OCI-LY7 (cell line): ENCODE results near the gene SLC6A19. TPM values are rescaled to one million over a fixed set of nuclear protein-coding genes. Genes with fewer than 3 reads are reported as not detected.

Source experiments
- BruUV-seq: library from RNA; stranded (reverse); fragments of 400-500 nt; replicated peaks from 2 replicates; lab custom pipeline; 2021; lab: Mats Ljungman, UMichigan
- CTCF ChIA-PET: fragments of 300-600 bp; sonication (Branson Sonifier 250); formaldehyde crosslinking; loops from one replicate; lab custom pipeline; 2022; ENCODE audit warnings: antibody characterized with exemption; ENCODE audit not compliant: unreplicated experiment; lab: Charles Lee
- POLR2A ChIA-PET: fragments of 300-600 bp; sonication (Branson Sonifier 250); formaldehyde crosslinking; loops from one replicate; lab custom pipeline; 2022; ENCODE audit warnings: antibody characterized with exemption; lab: Charles Lee
- DNase-seq: peaks from one replicate; pipeline ENCODE4 v3.0.0-alpha.2; 2015; ENCODE audit warnings: low spot score
- H2AFZ ChIP-seq: fragments of 200-600 bp; sonication (generic), shearing (Covaris generic); 2 replicates; pipeline ENCODE4 v1.6.1; 2014; ENCODE audit warnings: mild to moderate bottlenecking, antibody characterized with exemption, low read length, moderate library complexity
- H3K27ac ChIP-seq: fragments of 200-600 bp; sonication (generic); 2 replicates; pipeline ENCODE4 v1.5.1; 2014; ENCODE audit warnings: mixed run types, low read depth, mild to moderate bottlenecking, moderate library complexity, low read length, inconsistent platforms; ENCODE audit not compliant: poor library complexity, severe bottlenecking
- H3K36me3 ChIP-seq: fragments of 200-600 bp; sonication (generic); 2 replicates; pipeline ENCODE4 v1.6.1; 2014; ENCODE audit warnings: mild to moderate bottlenecking, antibody characterized with exemption, low read length, moderate library complexity, mixed read lengths; ENCODE audit not compliant: insufficient read depth
- H3K4me1 ChIP-seq: fragments of 200-600 bp; sonication (generic); 2 replicates; pipeline ENCODE4 v1.5.1; 2014; ENCODE audit warnings: mild to moderate bottlenecking, low read length; ENCODE audit not compliant: insufficient read depth, poor library complexity, severe bottlenecking
- H3K4me2 ChIP-seq: fragments of 200-600 bp; sonication (generic); 2 replicates; pipeline ENCODE4 v1.6.1; 2014; ENCODE audit warnings: mild to moderate bottlenecking, low read length
- H3K4me3 ChIP-seq: fragments of 200-600 bp; sonication (generic); 2 replicates; pipeline ENCODE4 v1.5.1; 2014; ENCODE audit warnings: mild to moderate bottlenecking, low read depth, low read length; ENCODE audit not compliant: poor library complexity, severe bottlenecking
- H3K79me2 ChIP-seq: fragments of 200-600 bp; sonication (generic); 2 replicates; pipeline ENCODE4 v1.6.1; 2016; ENCODE audit warnings: low read depth, mild to moderate bottlenecking, low read length, moderate library complexity, mixed read lengths; ENCODE audit not compliant: insufficient read depth
- H3K9me2 ChIP-seq: fragments of 200-600 bp; sonication (generic); 2 replicates; pipeline ENCODE4 v1.6.1; 2016; ENCODE audit warnings: mild to moderate bottlenecking, low read length, mixed read lengths; ENCODE audit not compliant: insufficient read depth
- H3K9me3 ChIP-seq: fragments of 200-600 bp; sonication (generic); 2 replicates; pipeline ENCODE4 v1.6.1; 2014; ENCODE audit warnings: mild to moderate bottlenecking, mixed run types, low read length, mixed read lengths
- H4K20me1 ChIP-seq: fragments of 200-600 bp; sonication (generic); 2 replicates; pipeline ENCODE4 v1.6.1; 2014; ENCODE audit warnings: mild to moderate bottlenecking, antibody characterized with exemption, low read length, moderate library complexity, mixed read lengths; ENCODE audit not compliant: insufficient read depth
- CTCF ChIP-seq: fragments of 200-600 bp; sonication (generic); conservative IDR thresholded peaks from 2 replicates; pipeline ENCODE4 v1.5.1; 2014; ENCODE audit warnings: mild to moderate bottlenecking, antibody characterized with exemption, low read length, moderate library complexity, mixed read lengths
- EZH2phosphoT487 ChIP-seq: fragments of 200-600 bp; sonication (generic); IDR thresholded peaks from 2 replicates; pipeline ENCODE4 v1.6.1; 2018; ENCODE audit warnings: low read depth, borderline replicate concordance, mild to moderate bottlenecking, mixed run types, antibody characterized with exemption, low read length, moderate library complexity, mixed read lengths
- intact Hi-C: fragments of 100-400 bp; cut with micrococcal nuclease; formaldehyde crosslinking; loops from one replicate; pipeline ENCODE4 v1.10.0; 2022; ENCODE audit not compliant: unreplicated experiment
- total RNA-seq, 2 experiments: library from RNA; depleted of rRNA in 1 of 2; stranded (reverse); fragments of >200 nt in 1 of 2; shearing (Covaris generic) in 1 of 2; gene quantifications; 2 replicates each; pipeline ENCODE4 v1.2.3, GENCODE V29; 2014 to 2022

The SLC6A19 gene
- total RNA-seq, 2 experiments from 2014 or later = not detected

GRCh38 chr5:1199649-1200494, 1.5 kb upstream of the SLC6A19 start:
- TF ChIP-seq CTCF (no peak), EZH2phosphoT487 (no peak)
- Histone ChIP-seq H3K4me2 (no peak overlapping the region), H2AFZ (no peak overlapping the region), H3K9me2 (no peaks in the 10 kb centered on the region), H3K36me3 (no peaks in the 10 kb centered on the region), H3K4me1 (no peaks in the 10 kb centered on the region), H3K79me2 (no peaks in the 10 kb centered on the region), H3K27ac (no peak overlapping the region), H3K4me3 (no peak overlapping the region), H3K9me3 (no peaks in the 10 kb centered on the region), H4K20me1 (no peaks in the 10 kb centered on the region)
- intact Hi-C loops = no loop called here
- ChIA-PET POLR2A (no interaction called here), CTCF (no interaction called here)
- no TSS peak for BruUV-seq
- no peak for DNase-seq

DNA sequence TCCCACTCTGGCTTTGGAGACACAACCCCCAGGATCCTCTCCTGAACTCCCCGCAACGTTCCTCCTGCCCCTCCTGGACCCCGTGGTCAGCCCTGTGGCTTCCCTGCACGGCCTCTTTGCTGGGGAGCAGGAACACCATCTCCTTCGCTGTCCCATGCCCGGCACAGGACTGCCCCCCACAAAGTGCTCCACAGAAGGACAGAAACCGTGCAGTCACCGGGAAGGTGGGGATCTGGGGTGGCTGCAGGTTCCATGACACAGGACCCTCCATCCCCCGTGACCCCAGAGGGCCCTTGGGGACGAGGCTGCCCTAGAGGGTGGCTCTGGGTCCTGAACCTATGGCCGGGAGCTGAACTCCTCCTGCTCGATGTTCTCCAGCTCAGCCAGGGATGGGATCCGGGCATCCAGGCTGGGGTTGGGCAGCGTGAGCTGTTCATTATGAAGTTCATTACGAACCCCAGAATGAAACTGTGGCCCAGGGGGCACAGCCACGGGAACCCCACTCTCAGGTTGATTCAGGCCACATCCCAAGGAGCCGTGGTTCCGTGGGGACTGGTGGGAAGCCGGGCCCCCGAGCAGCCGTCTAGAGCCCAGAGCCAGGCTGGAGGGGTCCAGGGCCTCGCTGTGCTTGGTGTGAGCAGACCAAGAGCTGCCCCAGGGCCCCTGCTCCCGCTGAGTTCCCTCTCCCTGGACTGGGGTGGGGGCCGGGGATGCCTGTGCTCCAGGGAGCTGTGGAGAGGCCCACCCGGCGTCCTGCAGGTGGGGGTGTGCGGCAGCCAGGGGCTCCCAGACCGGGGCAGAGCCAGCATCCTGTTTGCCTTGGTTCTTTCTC, 684 bp upstream of the SLC6A19 start:
- no peak overlapping the region for H3K4me3 ChIP-seq
- no peaks in the 10 kb centered on the region for H3K9me2 ChIP-seq
- H3K27ac ChIP-seq = no peak overlapping the region
- no peaks in the 10 kb centered on the region for H3K36me3 ChIP-seq
- TF ChIP-seq CTCF = no peak
- no peak for TF ChIP-seq EZH2phosphoT487
- no peaks in the 10 kb centered on the region for H3K9me3 ChIP-seq
- intact Hi-C loops = no loop called here
- H3K4me2 ChIP-seq = no peak overlapping the region
- ChIA-PET POLR2A (no interaction called here), CTCF (no interaction called here)
- no peaks in the 10 kb centered on the region for H3K79me2 ChIP-seq
- H4K20me1 ChIP-seq = no peaks in the 10 kb centered on the region
- no peak overlapping the region for H2AFZ ChIP-seq
- no peaks in the 10 kb centered on the region for H3K4me1 ChIP-seq
- no peak for DNase-seq
- no TSS peak for BruUV-seq
